OCI-LY1 (cell line): ENCODE results near the gene FANK1.

Experiments used
- EZH2 ChIP-seq: fragments of 200-600 bp; sonication (generic), shearing (Covaris generic); IDR thresholded peaks from 2 replicates; pipeline ENCODE4 v1.8.0; 2017; ENCODE audit warnings: borderline replicate concordance, mixed run types, mild to moderate bottlenecking, antibody characterized with exemption, low read length, moderate library complexity, mixed read lengths
- TF ChIP-seq, protein P1 (sequence below): fragments of 200-600 bp; sonication (generic), shearing (Covaris generic); IDR thresholded peaks from 2 replicates; pipeline ENCODE4 v1.5.1; 2017; ENCODE audit warnings: mild to moderate bottlenecking, antibody characterized with exemption, low read length, moderate library complexity, mixed read lengths

DNA sequence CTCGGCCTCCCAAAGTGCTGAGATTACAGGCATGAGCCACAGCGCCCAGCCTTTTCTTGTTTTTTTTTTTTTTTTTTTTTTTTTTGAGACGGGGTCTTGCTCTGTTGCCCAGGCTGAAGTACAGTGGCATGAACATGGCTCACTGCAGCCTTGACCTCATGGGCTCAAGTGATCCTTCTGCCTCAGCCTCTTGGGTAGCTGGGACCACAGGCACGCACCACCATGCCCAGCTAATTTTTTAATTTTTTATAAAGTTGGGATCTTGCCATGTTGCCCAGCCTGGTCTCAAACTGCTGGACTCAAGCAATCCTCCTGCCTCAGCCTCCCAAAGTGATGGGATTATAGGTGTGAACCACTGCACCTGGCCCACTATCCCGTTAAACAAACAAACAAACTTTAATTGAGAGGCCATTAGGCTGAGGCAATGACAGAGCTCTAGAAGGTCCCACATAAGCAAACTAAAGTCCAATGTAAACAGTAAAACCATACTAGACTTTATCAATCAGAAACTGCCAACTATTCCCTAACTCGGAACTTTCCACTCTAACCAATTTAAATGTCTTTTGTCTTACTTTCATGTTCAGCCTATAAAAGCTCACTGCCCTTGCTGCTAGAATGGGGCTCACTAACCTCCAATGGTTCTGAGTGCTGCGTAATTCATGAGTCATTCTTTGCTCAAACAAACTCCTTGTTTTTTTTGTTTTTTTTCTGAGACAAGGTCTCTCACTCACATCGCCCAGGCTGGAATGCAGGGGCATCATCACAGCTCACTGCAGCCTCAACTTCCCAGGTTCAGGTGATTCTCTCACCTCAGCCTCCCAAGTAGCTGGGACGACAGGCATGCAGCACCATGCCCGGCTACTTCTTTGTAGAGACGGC, 17.2 kb upstream of the FANK1 start:
- TF ChIP-seq, protein P1, sequence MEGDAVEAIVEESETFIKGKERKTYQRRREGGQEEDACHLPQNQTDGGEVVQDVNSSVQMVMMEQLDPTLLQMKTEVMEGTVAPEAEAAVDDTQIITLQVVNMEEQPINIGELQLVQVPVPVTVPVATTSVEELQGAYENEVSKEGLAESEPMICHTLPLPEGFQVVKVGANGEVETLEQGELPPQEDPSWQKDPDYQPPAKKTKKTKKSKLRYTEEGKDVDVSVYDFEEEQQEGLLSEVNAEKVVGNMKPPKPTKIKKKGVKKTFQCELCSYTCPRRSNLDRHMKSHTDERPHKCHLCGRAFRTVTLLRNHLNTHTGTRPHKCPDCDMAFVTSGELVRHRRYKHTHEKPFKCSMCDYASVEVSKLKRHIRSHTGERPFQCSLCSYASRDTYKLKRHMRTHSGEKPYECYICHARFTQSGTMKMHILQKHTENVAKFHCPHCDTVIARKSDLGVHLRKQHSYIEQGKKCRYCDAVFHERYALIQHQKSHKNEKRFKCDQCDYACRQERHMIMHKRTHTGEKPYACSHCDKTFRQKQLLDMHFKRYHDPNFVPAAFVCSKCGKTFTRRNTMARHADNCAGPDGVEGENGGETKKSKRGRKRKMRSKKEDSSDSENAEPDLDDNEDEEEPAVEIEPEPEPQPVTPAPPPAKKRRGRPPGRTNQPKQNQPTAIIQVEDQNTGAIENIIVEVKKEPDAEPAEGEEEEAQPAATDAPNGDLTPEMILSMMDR, result no peak
- no peak for TF ChIP-seq EZH2
